IPS DF 6.9 (cell line): ENCODE data around the gene C6.

Experiments
- DNase-seq: peaks from one replicate; pipeline ENCODE4 v3.0.0-alpha.2; 2013; ENCODE audit warnings: low read depth, low spot score
- H3K27ac ChIP-seq: one replicate; pipeline ENCODE4 v1.5.1; 2013; ENCODE audit warnings: low read length, control low read depth
- H3K27me3 ChIP-seq: 2 replicates; pipeline ENCODE4 v1.6.1; 2013; ENCODE audit warnings: mild to moderate bottlenecking, low read length; ENCODE audit not compliant: control insufficient read depth, insufficient read depth
- H3K36me3 ChIP-seq: 2 replicates; pipeline ENCODE4 v1.6.1; 2013; ENCODE audit warnings: low read length; ENCODE audit not compliant: control insufficient read depth, insufficient read depth
- H3K4me1 ChIP-seq: 2 replicates; pipeline ENCODE4 v1.6.1; 2013; ENCODE audit warnings: low read length; ENCODE audit not compliant: control insufficient read depth, insufficient read depth
- H3K4me3 ChIP-seq: 2 replicates; pipeline ENCODE4 v1.5.1; 2013; ENCODE audit warnings: mild to moderate bottlenecking, low read length
- H3K9me3 ChIP-seq: 2 replicates; pipeline ENCODE4 v1.6.1; 2013; ENCODE audit warnings: low read length, inconsistent platforms; ENCODE audit not compliant: control insufficient read depth, insufficient read depth
- WGBS: extraction: QIAGEN DNeasy Blood & Tissue Kit; methylation state at CpG from one replicate; pipeline ENCODE4 v1.1.7; 2013; ENCODE audit warnings: mixed read lengths, missing lambda C conversion rate; ENCODE audit not compliant: insufficient read length, insufficient coverage; 5-methylcytosine and 5-hydroxymethylcytosine counted together

The C6 gene

GRCh38 chr5:41213340-41213739 is at the start of gene C6:
C6 (minus strand) TSS chr5:41213532; CDS start chr5:41203230, 10,302 bp downstream.
- WGBS: no CpG with 5 or more reads among the region's 1 CpG
- no peak for DNase-seq
- H3K9me3 ChIP-seq: no peaks in the 10 kb centered on the region
- H3K36me3 ChIP-seq: no peaks in the 10 kb centered on the region
- no peak within 1 kb of the TSS for H3K4me3 ChIP-seq
- no peak within 1 kb of the TSS for H3K27ac ChIP-seq
- no peaks in the 10 kb centered on the region for H3K27me3 ChIP-seq
- no peaks in the 10 kb centered on the region for H3K4me1 ChIP-seq

GRCh38 chr5:41256400-41256799 is 43.1 kb upstream of the C6 start:
- no peaks in the 10 kb centered on the region for H3K4me1 ChIP-seq
- no peak overlapping the region for H3K27ac ChIP-seq
- H3K36me3 ChIP-seq: no peaks in the 10 kb centered on the region
- DNase-seq: no peak
- no peak overlapping the region for H3K4me3 ChIP-seq
- WGBS: no CpG with 5 or more reads among the region's 4 CpGs
- H3K9me3 ChIP-seq: no peaks in the 10 kb centered on the region
- no peaks in the 10 kb centered on the region for H3K27me3 ChIP-seq

- Histone ChIP-seq H3K4me1 (no peaks in the 10 kb centered on the region), H3K9me3 (no peaks in the 10 kb centered on the region), H3K27ac (no peak overlapping the region), H3K27me3 (no peaks in the 10 kb centered on the region), H3K4me3 (no peak overlapping the region), H3K36me3 (no peaks in the 10 kb centered on the region)
- DNase-seq: no peak
These were observed 39.8 kb upstream of the C6 start for GRCh38 chr5:41253109-41253508.

GRCh38 chr5:41252036-41252435 is 38.7 kb upstream of the C6 start:
- Histone ChIP-seq H3K27me3 (no peaks in the 10 kb centered on the region), H3K4me3 (no peak overlapping the region), H3K36me3 (no peaks in the 10 kb centered on the region), H3K9me3 (no peaks in the 10 kb centered on the region), H3K27ac (no peak overlapping the region), H3K4me1 (no peaks in the 10 kb centered on the region)
- DNase-seq: no peak

- no peak for DNase-seq
- H3K4me1 ChIP-seq: no peaks in the 10 kb centered on the region
- H3K4me3 ChIP-seq: no peak overlapping the region
- no peaks in the 10 kb centered on the region for H3K9me3 ChIP-seq
- H3K27ac ChIP-seq: no peak overlapping the region
- WGBS: no CpG with 5 or more reads among the region's 2 CpGs
- H3K27me3 ChIP-seq: no peaks in the 10 kb centered on the region
- H3K36me3 ChIP-seq: no peaks in the 10 kb centered on the region
These were observed 37.1 kb upstream of the C6 start for GRCh38 chr5:41250351-41250987.

- Histone ChIP-seq H3K4me3 (no peak overlapping the region), H3K4me1 (no peaks in the 10 kb centered on the region), H3K27me3 (no peaks in the 10 kb centered on the region), H3K36me3 (no peaks in the 10 kb centered on the region), H3K9me3 (no peaks in the 10 kb centered on the region), H3K27ac (no peak overlapping the region)
- DNase-seq: no peak
- no CpG with 5 or more reads among the region's 1 CpG for WGBS
These were observed 33.8 kb upstream of the C6 start for GRCh38 chr5:41247135-41247534.

GRCh38 chr5:41246376-41246775 is 33.0 kb upstream of the C6 start:
- no peaks in the 10 kb centered on the region for H3K36me3 ChIP-seq
- no peak for DNase-seq
- no peak overlapping the region for H3K27ac ChIP-seq
- no peaks in the 10 kb centered on the region for H3K27me3 ChIP-seq
- no peaks in the 10 kb centered on the region for H3K4me1 ChIP-seq
- H3K9me3 ChIP-seq: no peaks in the 10 kb centered on the region
- H3K4me3 ChIP-seq: no peak overlapping the region
- WGBS: no CpG with 5 or more reads among the region's 1 CpG

GRCh38 chr5:41243558-41243957 is 30.2 kb upstream of the C6 start:
- no peaks in the 10 kb centered on the region for H3K27me3 ChIP-seq
- H3K27ac ChIP-seq: no peak overlapping the region
- H3K9me3 ChIP-seq: no peaks in the 10 kb centered on the region
- no peaks in the 10 kb centered on the region for H3K4me1 ChIP-seq
- WGBS: no CpG with 5 or more reads among the region's 1 CpG
- DNase-seq: no peak
- H3K36me3 ChIP-seq: no peaks in the 10 kb centered on the region
- H3K4me3 ChIP-seq: no peak overlapping the region

GRCh38 chr5:41240985-41241384 is 27.7 kb upstream of the C6 start:
- Histone ChIP-seq H3K27me3 (no peaks in the 10 kb centered on the region), H3K27ac (no peak overlapping the region), H3K36me3 (no peaks in the 10 kb centered on the region), H3K4me3 (no peak overlapping the region), H3K4me1 (no peaks in the 10 kb centered on the region), H3K9me3 (no peaks in the 10 kb centered on the region)
- no CpG with 5 or more reads among the region's 3 CpGs for WGBS
- DNase-seq: no peak

GRCh38 chr5:41240390-41240789 is 27.1 kb upstream of the C6 start:
- no CpG with 5 or more reads among the region's 3 CpGs for WGBS
- no peaks in the 10 kb centered on the region for H3K9me3 ChIP-seq

GRCh38 chr5:41234475-41234874 is 21.1 kb upstream of the C6 start:
- no peak overlapping the region for H3K4me3 ChIP-seq
- no peak overlapping the region for H3K27ac ChIP-seq
- H3K27me3 ChIP-seq: no peaks in the 10 kb centered on the region

More at GRCh38 chr5:41240390-41240789, 27.1 kb upstream of the C6 start:
- no peaks in the 10 kb centered on the region for H3K36me3 ChIP-seq
- H3K4me1 ChIP-seq: no peaks in the 10 kb centered on the region
- no peak overlapping the region for H3K4me3 ChIP-seq
- no peaks in the 10 kb centered on the region for H3K27me3 ChIP-seq
- H3K27ac ChIP-seq: no peak overlapping the region
- no peak for DNase-seq

More at GRCh38 chr5:41234475-41234874, 21.1 kb upstream of the C6 start:
- DNase-seq: no peak
- Histone ChIP-seq H3K4me1 (no peaks in the 10 kb centered on the region), H3K9me3 (no peaks in the 10 kb centered on the region), H3K36me3 (no peaks in the 10 kb centered on the region)
